Tongue (tissue), 2 donors: ENCODE results near the gene THBS2. TPM values are rescaled to one million over a fixed set of nuclear protein-coding genes. Genes with fewer than 3 reads are reported as not detected.
"Not testable (repeated sequence)": the region's sequence is repeated elsewhere in the genome, so short reads cannot be mapped to it uniquely, and the experiment has no call there.

Experiments
- DNase-seq: peaks from one replicate; pipeline ENCODE4 v3.0.0-alpha.2; 2015
- total RNA-seq: library from RNA; depleted of rRNA; stranded (reverse); fragments of >200 nt; gene quantifications from one replicate; pipeline ENCODE4 v1.2.3, GENCODE V29; 2014

The THBS2 gene
- total RNA-seq, 1 donor from 2014 or later = 89.3 TPM

GRCh38 chr6:169271158-169271876, 17.7 kb upstream of the THBS2 start:
- peak; percentile 17 for DNase-seq

DNA sequence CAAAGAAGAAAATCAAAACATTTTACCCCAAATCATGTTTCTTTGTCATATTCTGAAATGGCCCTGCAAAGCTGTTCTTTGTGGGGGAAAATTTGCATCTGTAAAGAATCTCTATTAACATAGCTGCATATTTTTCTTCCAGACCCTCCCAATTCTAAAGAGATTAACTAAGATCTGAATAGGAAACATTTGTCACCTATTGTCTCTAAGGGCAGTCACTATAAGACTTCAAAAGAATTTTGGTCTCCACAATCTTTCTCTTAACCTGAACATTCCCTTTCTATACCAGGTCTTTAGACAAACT, 16.4 kb upstream of the THBS2 start:
- DNase-seq = not testable (repeated sequence)

DNA sequence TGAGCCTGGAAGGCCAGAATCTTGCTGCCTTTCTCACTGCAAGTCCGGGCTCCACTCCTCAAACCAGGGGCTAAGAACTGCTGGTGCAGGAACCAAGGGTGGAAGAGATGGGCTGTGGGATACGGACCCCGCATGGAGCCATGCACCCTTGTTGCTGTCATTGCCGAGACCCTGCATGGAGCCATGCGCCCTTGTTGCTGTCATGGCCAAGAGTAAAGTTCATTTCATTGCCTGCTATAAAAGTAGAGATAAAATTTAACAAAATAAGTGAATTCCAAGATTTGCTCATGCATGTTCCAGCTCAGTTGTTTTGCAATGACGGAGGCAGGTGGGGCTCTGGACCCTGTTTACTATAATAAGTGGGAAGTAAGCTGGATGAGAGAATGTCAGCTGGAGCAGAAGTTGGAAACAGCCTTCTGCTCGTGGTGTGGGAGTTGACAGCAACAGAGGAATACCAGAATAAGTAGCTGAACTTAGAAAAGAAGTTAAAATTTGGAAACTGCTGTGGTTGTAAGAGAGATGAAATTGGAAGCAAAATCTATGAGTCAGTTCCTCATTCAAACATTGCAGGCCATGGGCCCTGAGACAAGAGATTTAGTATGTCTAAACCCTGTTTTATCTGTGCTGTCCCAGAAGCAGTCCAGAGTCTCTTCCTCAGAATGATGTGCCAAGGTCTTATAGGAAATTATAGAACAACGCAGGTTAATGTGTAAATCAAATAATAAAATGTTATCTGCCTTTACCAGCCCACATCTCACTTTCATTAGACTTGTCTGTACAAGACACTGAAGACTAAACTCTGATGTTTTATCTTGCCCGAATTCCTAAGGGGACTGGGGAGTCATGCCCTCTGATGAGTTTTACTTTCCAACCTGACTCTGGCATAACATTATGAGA, 15.8 kb upstream of the THBS2 start:
- peak; percentile 86 for DNase-seq

DNA sequence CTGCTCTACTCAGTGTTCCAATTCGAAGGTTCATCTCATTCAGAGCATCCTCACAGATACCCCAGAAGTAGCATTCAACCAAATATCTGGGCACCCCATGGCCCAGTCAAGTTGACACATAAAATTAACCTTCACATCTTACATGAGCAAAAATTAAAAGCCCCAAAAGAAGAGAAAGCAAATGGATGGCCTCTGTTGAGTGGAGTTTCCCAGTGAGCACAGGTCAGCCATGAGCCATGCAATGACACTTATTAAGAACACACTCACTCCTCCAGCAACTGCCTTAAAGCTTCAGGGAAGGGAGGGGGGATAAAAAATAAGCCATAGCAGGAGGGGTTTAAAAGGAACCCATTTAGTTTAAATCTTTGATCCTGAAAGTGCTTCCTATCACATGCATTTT, 14.6 kb upstream of the THBS2 start:
- no peak for DNase-seq

DNA sequence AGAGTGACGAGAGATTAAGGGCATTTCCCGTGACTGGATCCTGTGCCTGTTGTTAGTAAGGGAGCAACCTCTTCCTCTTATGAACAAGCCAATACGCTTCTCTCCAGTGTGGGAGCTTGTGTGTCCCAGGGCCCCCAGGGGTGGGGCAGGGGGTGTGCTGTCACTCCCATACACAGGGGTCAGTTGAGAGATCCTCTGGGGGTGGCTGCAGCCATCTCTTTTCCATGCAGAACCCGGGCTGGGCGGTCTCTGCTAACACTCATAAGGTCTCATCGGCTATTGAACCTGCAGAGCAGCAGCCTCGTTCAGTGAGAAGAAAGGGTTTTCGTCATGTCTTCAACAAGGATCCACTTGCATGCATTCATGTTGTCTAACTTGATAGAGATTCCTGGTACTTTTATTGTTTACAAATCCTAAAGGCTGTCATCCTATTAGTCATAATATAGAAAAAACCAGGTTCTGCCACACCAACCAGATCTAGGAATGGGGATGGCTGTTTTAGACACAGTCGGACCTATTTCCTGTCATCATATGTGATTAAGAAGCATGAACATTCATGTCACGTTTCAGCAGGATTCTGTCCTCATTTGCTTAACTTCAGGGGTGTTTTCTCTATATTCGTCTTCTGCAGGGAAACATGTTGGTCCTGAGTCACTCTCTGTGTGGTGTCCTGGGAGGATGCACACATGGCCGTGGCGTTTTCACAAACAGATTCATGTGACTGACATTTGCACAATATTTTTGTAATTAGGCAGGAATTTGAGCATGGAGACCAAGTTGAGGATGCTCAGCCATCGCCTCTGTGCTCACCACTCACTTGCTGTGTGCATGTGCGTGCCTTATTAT, 13.3 kb upstream of the THBS2 start:
- no peak for DNase-seq

GRCh38 chr6:169266261-169266660, 12.6 kb upstream of the THBS2 start:
- no peak for DNase-seq

- DNase-seq = no peak
These were observed 12.0 kb upstream of the THBS2 start for GRCh38 chr6:169265486-169266131.

DNA sequence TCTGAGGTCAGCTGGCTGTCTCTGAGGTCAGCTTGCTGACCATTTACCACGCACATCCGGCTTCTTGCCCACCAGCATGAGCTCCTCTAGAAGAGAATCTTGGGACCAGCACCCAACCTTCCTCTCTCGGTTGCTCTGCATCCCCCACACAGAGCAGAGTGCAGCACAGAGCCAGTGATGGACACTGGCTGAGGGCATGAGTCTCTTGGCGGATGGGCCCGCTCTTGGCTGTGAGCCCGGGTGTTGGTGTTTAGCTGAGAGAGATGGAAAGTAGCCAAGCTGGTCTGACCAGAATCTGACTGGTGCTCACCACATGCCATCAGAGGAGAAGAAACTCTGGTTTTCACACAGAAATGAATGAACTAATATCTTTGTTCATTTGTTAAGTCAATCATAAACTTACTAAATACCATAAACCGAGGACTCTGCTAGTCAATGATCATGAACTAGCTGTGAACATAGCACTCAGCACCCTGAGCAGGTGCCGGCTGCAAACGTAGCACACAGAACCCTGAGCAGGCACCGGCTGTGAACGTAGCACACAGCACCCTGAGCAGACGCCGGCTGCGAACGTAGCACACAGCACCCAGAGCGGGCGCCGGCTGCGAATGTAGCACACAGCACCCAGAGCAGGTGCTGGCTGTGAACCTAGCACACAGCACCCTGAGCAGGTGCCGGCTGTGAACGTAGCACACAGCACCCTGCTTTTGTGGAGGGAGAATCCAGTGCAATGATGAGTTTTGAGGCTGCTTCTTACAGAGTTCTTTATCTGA, 10.4 kb upstream of the THBS2 start:
- peak; percentile 72 for DNase-seq

DNA sequence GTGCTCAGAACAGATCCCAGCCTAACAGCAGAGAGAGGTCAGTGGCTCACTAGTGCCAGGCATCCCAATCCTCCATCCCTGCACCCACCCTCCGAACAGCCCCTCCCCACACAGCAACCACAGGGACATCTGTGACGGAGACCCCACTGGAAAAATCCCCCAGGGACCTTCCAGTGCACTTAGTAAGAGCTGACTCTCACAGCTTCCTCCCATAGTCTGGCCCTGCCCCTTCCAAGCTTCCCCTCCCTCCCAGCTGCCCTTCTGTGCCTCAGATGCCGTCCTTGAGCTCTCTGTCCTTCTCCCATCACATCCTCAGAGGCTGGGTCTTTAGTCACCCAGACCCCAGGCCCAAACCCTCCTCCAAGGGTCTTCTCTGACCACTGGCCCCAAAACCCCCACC, 9.7 kb upstream of the THBS2 start:
- no peak for DNase-seq

GRCh38 chr6:169262602-169263001, 9.0 kb upstream of the THBS2 start:
- not testable (repeated sequence) for DNase-seq

GRCh38 chr6:169256518-169256917, 2.9 kb upstream of the THBS2 start:
- no peak for DNase-seq

GRCh38 chr6:169256061-169256460, 2.4 kb upstream of the THBS2 start:
- no peak for DNase-seq

DNA sequence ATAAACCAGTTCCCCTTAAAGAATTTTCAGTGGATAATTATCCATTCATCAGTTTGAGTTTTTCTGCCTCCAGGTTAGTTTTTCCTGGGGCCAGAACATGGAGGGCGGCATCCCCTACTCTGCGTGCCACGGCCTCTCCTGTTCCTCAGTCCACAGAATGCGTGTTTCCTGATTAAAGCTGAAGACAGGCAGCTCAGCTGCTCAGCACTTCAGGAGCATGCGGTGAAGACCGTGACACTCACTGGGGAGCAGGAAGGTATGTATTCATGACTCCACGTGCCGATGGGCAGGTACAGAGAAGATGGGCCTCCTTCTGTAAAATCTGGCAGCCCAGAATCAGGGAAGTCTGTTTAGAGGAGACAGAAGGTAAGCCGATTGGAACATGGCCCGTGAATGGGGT, 2.0 kb upstream of the THBS2 start:
- DNase-seq = no peak

GRCh38 chr6:169254456-169255316, 1.0 kb upstream of the THBS2 start:
- DNase-seq = no peak

- peak; percentile 58 for DNase-seq
These were observed 999 bp downstream of the THBS2 start for GRCh38 chr6:169252505-169253189.

- DNase-seq = no peak
These were observed 1.7 kb downstream of the THBS2 start for GRCh38 chr6:169251822-169252504.

GRCh38 chr6:169251371-169251802, 2.3 kb downstream of the THBS2 start:
- peak; percentile 61 for DNase-seq

DNA sequence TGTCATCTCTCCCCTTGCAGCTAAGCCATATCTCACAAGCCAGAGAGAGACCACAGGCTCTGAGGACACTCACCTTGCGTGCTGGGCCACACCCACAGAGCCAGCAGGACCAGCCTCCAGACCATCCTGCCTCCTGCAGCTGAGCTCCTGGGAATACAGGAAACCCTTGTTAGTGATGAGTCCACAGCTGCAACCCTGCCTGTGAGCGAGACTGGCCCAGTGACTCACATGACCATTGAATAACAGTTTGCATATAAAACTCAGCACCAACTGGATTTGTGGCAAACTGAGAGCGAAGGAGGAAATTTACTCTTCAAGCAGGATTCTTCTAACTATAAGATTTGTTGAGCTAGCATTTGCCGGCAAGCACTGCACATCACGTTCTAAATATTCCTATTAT, 3.0 kb downstream of the THBS2 start:
- DNase-seq = peak; percentile 22

- no peak for DNase-seq
These were observed 4.6 kb downstream of the THBS2 start for GRCh38 chr6:169249057-169249456.
